PC-3 (cell line): Measurements from ENCODE around the gene RNF181.

Experiments used
- CTCF ChIP-seq: fragments of 300-600 bp; sonication (generic); conservative IDR thresholded peaks from 2 replicates; pipeline ENCODE4 v1.5.1; 2017; ENCODE audit warnings: antibody characterized with exemption, low read depth, mild to moderate bottlenecking, low read length
- EZH2 ChIP-seq: fragments of 300-600 bp; sonication (generic); IDR thresholded peaks from one replicate; pipeline ENCODE4 v1.6.1; 2017; ENCODE audit warnings: antibody characterized with exemption, mild to moderate bottlenecking, low read length; ENCODE audit not compliant: unreplicated experiment
- EZH2phosphoT487 ChIP-seq: fragments of 300-600 bp; sonication (generic); IDR thresholded peaks from 2 replicates; pipeline ENCODE4 v1.6.1; 2018; ENCODE audit warnings: mild to moderate bottlenecking, antibody characterized with exemption, low read length, borderline replicate concordance

- TF ChIP-seq CTCF = no peak
- TF ChIP-seq EZH2 = no peak
- TF ChIP-seq EZH2phosphoT487 = no peak
Observed at GRCh38 chr2:85575739-85576138, 19.8 kb upstream of the RNF181 start.
